ENCODE measurements around the gene MAGEF1. TPM values are rescaled to one million over a fixed set of nuclear protein-coding genes. Genes with fewer than 3 reads are reported as not detected.

MAGEF1 gene
- total and polyA plus RNA-seq, 2 of the 8 experiments (the other 6 are each of a cell fraction or from before 2014, with no cell fraction given): 26.5 to 56.7 TPM

GRCh38 chr3:184733971-184734608, 22.2 kb upstream of the MAGEF1 start (continued):
- TF ChIP-seq CHD7 (IDR thresholded peaks at IDR 0.05; ENCODE audit: insufficient replicate concordance, low read length): no peak
- TF ChIP-seq SIRT6 (IDR thresholded peaks at IDR 0.05; ENCODE audit: low read length): no peak
- TF ChIP-seq ATF2 (IDR thresholded peaks at IDR 0.05; ENCODE audit: low read length): no peak
- TF ChIP-seq PHF8 (conservative IDR thresholded peaks at IDR 0.05; ENCODE audit: low read depth, low read length): no peak
- TF ChIP-seq ASH2L (IDR thresholded peaks at IDR 0.05; ENCODE audit: low read length): no peak
- TF ChIP-seq ZNF274 (IDR thresholded peaks at IDR 0.05; ENCODE audit: borderline replicate concordance, extremely low read depth, low read length): no peak
- no peak for TF ChIP-seq ATF3 (IDR thresholded peaks at IDR 0.05; ENCODE audit: insufficient read depth, low read depth, low read length)
- no peak for TF ChIP-seq BRCA1 (IDR thresholded peaks at IDR 0.05; ENCODE audit: low read depth, low read length)
- no peak for TF ChIP-seq RXRA (IDR thresholded peaks at IDR 0.05; ENCODE audit: insufficient read depth, low read depth, low read length)
